C4-2B (cell line): Measurements from ENCODE around the gene DLG2.

ENCODE experiments used
- ZFX ChIP-seq: fragments of 450-650 bp; IDR thresholded peaks from 2 replicates; pipeline ENCODE4 v1.6.1; 2017
- TF ChIP-seq, protein P1 (sequence below): fragments of 450-650 bp; conservative IDR thresholded peaks from 2 replicates; pipeline ENCODE4 v1.5.1; 2017; ENCODE audit warnings: mild to moderate bottlenecking

DNA sequence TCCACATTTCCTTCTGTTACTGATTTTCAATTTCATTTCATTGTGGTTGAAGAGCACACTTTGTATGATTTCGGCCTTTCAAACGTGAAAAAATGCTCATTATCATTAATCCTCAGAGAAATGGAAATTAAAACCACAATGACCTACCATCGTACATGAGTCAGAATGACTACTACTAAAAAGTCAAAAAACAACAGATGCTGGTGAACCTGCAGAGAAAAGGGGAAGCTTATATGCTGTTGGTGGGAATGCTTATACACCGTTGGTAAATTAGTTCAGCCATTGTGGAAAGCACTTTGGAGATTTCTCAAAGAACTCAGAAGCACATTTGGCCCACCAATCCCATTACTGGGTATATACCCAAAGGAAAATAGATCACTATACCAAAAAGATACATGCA, 57.6 kb downstream of the DLG2 start:
- TF ChIP-seq, protein P1, sequence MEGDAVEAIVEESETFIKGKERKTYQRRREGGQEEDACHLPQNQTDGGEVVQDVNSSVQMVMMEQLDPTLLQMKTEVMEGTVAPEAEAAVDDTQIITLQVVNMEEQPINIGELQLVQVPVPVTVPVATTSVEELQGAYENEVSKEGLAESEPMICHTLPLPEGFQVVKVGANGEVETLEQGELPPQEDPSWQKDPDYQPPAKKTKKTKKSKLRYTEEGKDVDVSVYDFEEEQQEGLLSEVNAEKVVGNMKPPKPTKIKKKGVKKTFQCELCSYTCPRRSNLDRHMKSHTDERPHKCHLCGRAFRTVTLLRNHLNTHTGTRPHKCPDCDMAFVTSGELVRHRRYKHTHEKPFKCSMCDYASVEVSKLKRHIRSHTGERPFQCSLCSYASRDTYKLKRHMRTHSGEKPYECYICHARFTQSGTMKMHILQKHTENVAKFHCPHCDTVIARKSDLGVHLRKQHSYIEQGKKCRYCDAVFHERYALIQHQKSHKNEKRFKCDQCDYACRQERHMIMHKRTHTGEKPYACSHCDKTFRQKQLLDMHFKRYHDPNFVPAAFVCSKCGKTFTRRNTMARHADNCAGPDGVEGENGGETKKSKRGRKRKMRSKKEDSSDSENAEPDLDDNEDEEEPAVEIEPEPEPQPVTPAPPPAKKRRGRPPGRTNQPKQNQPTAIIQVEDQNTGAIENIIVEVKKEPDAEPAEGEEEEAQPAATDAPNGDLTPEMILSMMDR = no peak
- TF ChIP-seq ZFX = no peak
